Body of pancreas (tissue), 4 donors: ENCODE data around the gene GCFC2.

ENCODE experiments used
- CTCF ChIP-seq, 7 experiments: fragments of 450-650 bp in 4 of 7; fragments of 200-600 bp in 3 of 7; sonication (generic) in 3 of 7; IDR thresholded peaks; one replicate each; pipeline ENCODE4 v1.5.1; 2016 to 2019; ENCODE audit warnings: antibody characterized with exemption in 7 of 7
- POLR2A ChIP-seq, 3 donors: fragments of 450-650 bp; IDR thresholded peaks; one replicate each; pipeline ENCODE4 v1.6.1; 2016; ENCODE audit warnings: antibody characterized with exemption in 3 of 3, mild to moderate bottlenecking in 2 of 3

GRCh38 chr2:75702593-75702992 is 8.1 kb downstream of the GCFC2 start:
- TF ChIP-seq CTCF (IDR thresholded peaks at IDR 0.05): no peak
- TF ChIP-seq POLR2A (IDR thresholded peaks at IDR 0.05): no peak
